Loucy (cell line): ENCODE data around the gene THADA.

Experiments used
- CTCF ChIP-seq: fragments of 200-600 bp; sonication (generic); conservative IDR thresholded peaks from 2 replicates; pipeline ENCODE4 v1.5.1; 2014; ENCODE audit warnings: mild to moderate bottlenecking, antibody characterized with exemption, low read length
- EZH2phosphoT487 ChIP-seq: fragments of 200-600 bp; IDR thresholded peaks from 2 replicates; pipeline ENCODE4 v1.6.1; 2018; ENCODE audit warnings: antibody characterized with exemption, mild to moderate bottlenecking, moderate library complexity, borderline replicate concordance

GRCh38 chr2:43460174-43460546 is 135.7 kb downstream of the THADA start:
- TF ChIP-seq CTCF (no peak), EZH2phosphoT487 (no peak)
